Stimulated activated CD4-positive, alpha-beta T cell treated with anti-CD3 and anti-CD28 coated beads, Interleukin-2, amount 100 ng/mL, for 4 hours (primary cell): ENCODE data around the gene RECK.

Source experiments
- DNase-seq: peaks from one replicate; pipeline ENCODE4 v3.0.0-alpha.2; 2020; ENCODE audit warnings: low read depth

Gene RECK

GRCh38 chr9:36029202-36029601 is 7.5 kb upstream of the RECK start:
- DNase-seq = no peak

- DNase-seq = no peak
Measured at GRCh38 chr9:36029765-36030528, 6.8 kb upstream of the RECK start.

- DNase-seq = no peak
Measured at GRCh38 chr9:36030871-36031270, 5.8 kb upstream of the RECK start.

GRCh38 chr9:36031774-36032555 is 4.7 kb upstream of the RECK start:
- no peak for DNase-seq

GRCh38 chr9:36033788-36034187 is 2.9 kb upstream of the RECK start:
- no peak for DNase-seq

- no peak for DNase-seq
Measured at GRCh38 chr9:36034234-36034633, 2.5 kb upstream of the RECK start.

- DNase-seq = no peak
Measured at GRCh38 chr9:36035006-36035405, 1.7 kb upstream of the RECK start.

- DNase-seq = no peak
Measured at GRCh38 chr9:36036253-36036779, 397 bp upstream of the RECK start.

GRCh38 chr9:36037549-36038122 is 923 bp downstream of the RECK start:
- no peak for DNase-seq

GRCh38 chr9:36039121-36039520 is 2.4 kb downstream of the RECK start:
- DNase-seq = no peak

- DNase-seq = no peak
Measured at GRCh38 chr9:36039696-36040095, 3.0 kb downstream of the RECK start.

- no peak for DNase-seq
Measured at GRCh38 chr9:36040271-36040925, 3.7 kb downstream of the RECK start.

GRCh38 chr9:36041506-36041905 is 4.8 kb downstream of the RECK start:
- DNase-seq = no peak

GRCh38 chr9:36045610-36046009 is 8.9 kb downstream of the RECK start:
- DNase-seq = no peak

GRCh38 chr9:36046923-36047322 is 10.2 kb downstream of the RECK start:
- no peak for DNase-seq

GRCh38 chr9:36049408-36049807 is 12.7 kb downstream of the RECK start:
- no peak for DNase-seq

- no peak for DNase-seq
Measured at GRCh38 chr9:36050476-36050875, 13.8 kb downstream of the RECK start.

- no peak for DNase-seq
Measured at GRCh38 chr9:36051317-36051716, 14.6 kb downstream of the RECK start.

- DNase-seq = no peak
Measured at GRCh38 chr9:36053971-36054370, 17.3 kb downstream of the RECK start.

GRCh38 chr9:36056896-36057295 is 20.2 kb downstream of the RECK start:
- DNase-seq = no peak

- DNase-seq = no peak
Measured at GRCh38 chr9:36063804-36064447, 27.2 kb downstream of the RECK start.
